GM18507 (cell line): ENCODE results near the gene HOXC13.

Source experiments
- DNase-seq: peaks from one replicate; pipeline ENCODE4 v3.0.0; 2011; ENCODE audit warnings: low read depth; ENCODE audit not compliant: insufficient read length; ENCODE audit errors: extremely low spot score
- FAIRE-seq: peaks from 2 replicates; lab custom pipeline; 2011; peaks lifted over from hg19 to GRCh38; lab: Jason Lieb, UNC

HOXC13 gene

GRCh38 chr12:53966385-53967133 is 27.9 kb downstream of the HOXC13 start:
- no peak for DNase-seq
- FAIRE-seq: no peak

- FAIRE-seq (no peak), DNase-seq (no peak)
Observed at GRCh38 chr12:53967421-53967925, 28.8 kb downstream of the HOXC13 start.

GRCh38 chr12:53968214-53969127 is 29.8 kb downstream of the HOXC13 start:
- DNase-seq: no peak
- FAIRE-seq: no peak

- DNase-seq: no peak
- FAIRE-seq: no peak
Observed at GRCh38 chr12:53969588-53970259, 31.1 kb downstream of the HOXC13 start.

GRCh38 chr12:53970451-53970850 is 31.8 kb downstream of the HOXC13 start:
- DNase-seq (no peak), FAIRE-seq (no peak)

- DNase-seq (no peak), FAIRE-seq (no peak)
Observed at GRCh38 chr12:53971129-53971528, 32.5 kb downstream of the HOXC13 start.

GRCh38 chr12:53971686-53972085 is 33.1 kb downstream of the HOXC13 start:
- FAIRE-seq (no peak), DNase-seq (no peak)

GRCh38 chr12:53972152-53972702 is 33.6 kb downstream of the HOXC13 start:
- DNase-seq (no peak), FAIRE-seq (no peak)

GRCh38 chr12:53972722-53973235 is 34.1 kb downstream of the HOXC13 start, which contains the start of gene HOXC11:
HOXC11 (plus strand) TSS chr12:53973126; CDS start chr12:53973242, 116 bp downstream.
- FAIRE-seq (no peak), DNase-seq (no peak)

- no peak for DNase-seq
- no peak for FAIRE-seq
Observed at GRCh38 chr12:53973236-53974042, 34.8 kb downstream of the HOXC13 start.

GRCh38 chr12:53974084-53975063 is 35.7 kb downstream of the HOXC13 start, which contains the start of gene HOTAIR:
HOTAIR (minus strand) TSS chr12:53974954.
- FAIRE-seq (no peak), DNase-seq (no peak)

- FAIRE-seq: no peak
Observed at GRCh38 chr12:53975064-53975471, 36.4 kb downstream of the HOXC13 start.

GRCh38 chr12:53975479-53976152 is 37.0 kb downstream of the HOXC13 start:
- DNase-seq (no peak), FAIRE-seq (no peak)

More at GRCh38 chr12:53975064-53975471, 36.4 kb downstream of the HOXC13 start:
- no peak for DNase-seq

GRCh38 chr12:53976172-53976822 is 37.7 kb downstream of the HOXC13 start:
- no peak for FAIRE-seq

GRCh38 chr12:53976823-53977595 is 38.4 kb downstream of the HOXC13 start:
- no peak for DNase-seq
- FAIRE-seq: no peak

More at GRCh38 chr12:53976172-53976822, 37.7 kb downstream of the HOXC13 start:
- DNase-seq: no peak
